GM13976 (cell line): ENCODE results near the gene PAX5.

ENCODE experiments used
- DNase-seq: peaks from one replicate; pipeline ENCODE4 v3.0.0; 2012; ENCODE audit warnings: low spot score
- in situ Hi-C: fragments of 300-500 bp; cut with MboI; formaldehyde crosslinking; loops from one replicate; pipeline ENCODE4 v1.12.0; 2022; ENCODE audit warnings: low sequenced_read_pairs, mixed read lengths, inconsistent platforms; ENCODE audit not compliant: unreplicated experiment
- TF ChIP-seq, protein P1 (sequence below): IDR thresholded peaks from 2 replicates; pipeline ENCODE4 v1.5.1; 2012; ENCODE audit warnings: borderline replicate concordance, mild to moderate bottlenecking; ENCODE audit not compliant: insufficient read depth; ENCODE audit errors: extremely low read depth, missing control alignments, control extremely low read depth

Gene PAX5

DNA sequence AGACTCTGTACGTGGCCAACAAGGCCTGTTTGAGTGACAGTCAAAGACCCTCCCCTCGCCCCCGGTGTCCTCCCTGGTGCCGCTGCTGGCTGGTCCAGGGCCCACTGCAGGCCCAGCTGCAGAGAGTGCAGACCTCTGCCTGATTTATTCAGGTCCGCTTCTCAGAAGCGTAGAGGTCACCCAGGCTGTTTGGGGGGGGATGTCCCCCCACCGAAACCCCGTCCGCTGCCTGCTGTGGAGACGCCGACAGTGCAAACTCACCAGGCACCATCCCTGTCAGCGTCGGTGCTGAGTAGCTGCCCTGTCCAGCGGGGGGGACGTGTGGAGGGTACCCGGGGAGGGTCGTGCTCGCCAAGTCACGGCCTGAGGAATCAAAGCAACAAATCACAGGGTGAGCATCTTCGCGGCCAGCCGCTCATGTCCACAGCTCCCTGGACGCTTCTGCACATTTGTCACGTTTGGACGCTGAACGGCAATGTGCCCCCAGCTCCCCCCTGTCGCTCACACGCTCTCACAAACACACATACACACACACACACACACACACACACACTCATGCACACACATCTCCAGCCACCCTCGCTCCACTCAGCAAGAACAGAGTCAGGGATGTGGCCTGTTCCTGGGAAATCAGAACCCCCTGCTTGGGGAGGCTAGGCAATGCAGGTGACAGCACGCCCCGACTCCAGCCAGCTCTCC lies 152.2 kb downstream of the PAX5 start:
- DNase-seq, result no peak
- TF ChIP-seq, protein P1, sequence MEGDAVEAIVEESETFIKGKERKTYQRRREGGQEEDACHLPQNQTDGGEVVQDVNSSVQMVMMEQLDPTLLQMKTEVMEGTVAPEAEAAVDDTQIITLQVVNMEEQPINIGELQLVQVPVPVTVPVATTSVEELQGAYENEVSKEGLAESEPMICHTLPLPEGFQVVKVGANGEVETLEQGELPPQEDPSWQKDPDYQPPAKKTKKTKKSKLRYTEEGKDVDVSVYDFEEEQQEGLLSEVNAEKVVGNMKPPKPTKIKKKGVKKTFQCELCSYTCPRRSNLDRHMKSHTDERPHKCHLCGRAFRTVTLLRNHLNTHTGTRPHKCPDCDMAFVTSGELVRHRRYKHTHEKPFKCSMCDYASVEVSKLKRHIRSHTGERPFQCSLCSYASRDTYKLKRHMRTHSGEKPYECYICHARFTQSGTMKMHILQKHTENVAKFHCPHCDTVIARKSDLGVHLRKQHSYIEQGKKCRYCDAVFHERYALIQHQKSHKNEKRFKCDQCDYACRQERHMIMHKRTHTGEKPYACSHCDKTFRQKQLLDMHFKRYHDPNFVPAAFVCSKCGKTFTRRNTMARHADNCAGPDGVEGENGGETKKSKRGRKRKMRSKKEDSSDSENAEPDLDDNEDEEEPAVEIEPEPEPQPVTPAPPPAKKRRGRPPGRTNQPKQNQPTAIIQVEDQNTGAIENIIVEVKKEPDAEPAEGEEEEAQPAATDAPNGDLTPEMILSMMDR, result no peak
- in situ Hi-C loops, result no loop called here

DNA sequence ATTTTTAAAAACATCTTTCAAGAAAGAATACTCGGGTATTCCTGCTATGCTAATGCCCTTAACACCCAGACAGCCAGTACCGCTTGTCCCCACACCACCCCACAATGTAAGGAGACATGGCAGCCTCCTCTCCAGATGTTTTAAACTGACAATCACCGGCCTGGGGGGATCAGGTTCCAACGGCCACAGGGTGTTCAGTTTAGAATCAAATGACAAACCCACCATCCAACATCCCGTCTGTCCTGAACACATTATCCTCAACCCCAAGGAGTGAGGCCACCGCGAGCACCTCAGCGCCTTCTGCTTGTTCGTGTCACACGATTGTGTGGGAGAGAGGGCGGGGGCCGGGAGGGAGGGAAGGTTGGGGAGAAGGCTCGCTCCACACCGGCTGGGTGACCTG lies 152.8 kb downstream of the PAX5 start:
- in situ Hi-C loops, result no loop called here
- TF ChIP-seq, protein P1, result no peak

DNA sequence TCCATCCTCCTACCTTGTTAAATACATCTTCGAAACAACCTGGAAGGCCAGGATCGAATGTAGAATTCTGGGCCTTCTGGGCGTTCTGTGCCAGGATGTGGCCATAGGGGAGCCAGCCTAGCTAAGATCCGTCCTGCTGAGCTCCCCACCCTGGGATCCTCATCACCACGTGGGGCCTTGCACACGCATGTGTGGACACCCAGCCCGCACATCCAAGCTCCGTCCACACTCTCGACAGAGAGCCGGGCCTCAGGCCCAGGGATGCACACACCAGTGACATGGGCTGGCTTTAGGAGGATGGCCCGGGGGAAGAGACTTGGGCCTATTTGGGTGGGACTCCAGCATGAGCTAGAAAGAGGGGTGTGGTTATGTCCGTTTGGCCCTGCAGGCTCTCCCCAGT lies 154.0 kb downstream of the PAX5 start:
- no peak for DNase-seq
- TF ChIP-seq, protein P1, result no peak
- in situ Hi-C loops, result no loop called here

More for the DNA sequence above, 152.8 kb downstream of the PAX5 start:
- no peak for DNase-seq

DNA sequence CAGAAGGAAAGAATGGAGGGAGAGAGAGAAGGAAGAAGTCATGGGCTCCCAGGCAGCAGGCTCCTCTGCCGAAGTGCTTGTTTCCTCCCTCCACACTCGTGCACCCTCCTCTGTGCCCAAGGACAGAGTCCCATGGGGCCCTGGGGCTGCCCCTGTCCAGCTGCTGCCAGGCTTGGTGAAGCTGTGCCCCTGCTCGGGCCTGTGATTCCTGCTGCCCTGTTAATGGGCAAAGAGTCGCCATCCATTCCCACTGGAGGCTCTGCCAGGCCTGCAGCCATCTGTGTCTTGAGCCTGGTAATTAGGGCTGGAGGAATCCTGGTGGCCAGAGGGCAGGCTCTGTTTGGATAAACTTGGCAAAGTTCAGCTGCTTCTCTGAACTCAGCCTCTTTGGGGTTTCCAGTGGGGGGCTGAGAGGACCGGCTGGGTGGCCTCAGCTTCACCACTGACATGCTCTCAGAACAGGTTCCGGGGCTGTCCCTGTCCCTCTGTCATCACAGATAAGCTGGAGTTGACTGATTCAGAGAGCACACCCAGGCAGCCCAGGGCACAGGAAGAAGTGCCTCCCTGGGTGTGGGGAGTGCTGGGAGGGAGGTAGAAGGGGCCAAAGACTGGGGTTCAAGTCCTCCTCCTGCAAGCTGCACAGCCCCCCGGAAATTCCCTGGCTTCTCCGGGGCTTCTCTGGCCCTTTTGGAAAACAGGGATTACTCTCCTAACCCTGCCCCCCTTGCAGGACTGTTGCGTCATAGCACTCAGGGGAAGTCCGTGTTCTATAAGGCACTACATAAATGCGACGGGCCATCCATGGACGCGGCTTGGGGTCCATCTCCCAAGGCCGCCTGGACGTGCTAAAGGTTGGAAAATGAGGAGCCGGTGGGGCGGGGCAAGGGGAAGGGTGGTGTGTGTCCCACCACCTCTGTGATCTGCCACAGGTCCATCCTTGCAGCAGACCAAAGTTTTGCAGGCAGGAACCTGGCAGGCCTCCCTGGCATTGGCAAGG lies 154.8 kb downstream of the PAX5 start:
- DNase-seq, result peak; percentile 87
- TF ChIP-seq, protein P1, result no peak
- in situ Hi-C loops, result no loop called here

DNA sequence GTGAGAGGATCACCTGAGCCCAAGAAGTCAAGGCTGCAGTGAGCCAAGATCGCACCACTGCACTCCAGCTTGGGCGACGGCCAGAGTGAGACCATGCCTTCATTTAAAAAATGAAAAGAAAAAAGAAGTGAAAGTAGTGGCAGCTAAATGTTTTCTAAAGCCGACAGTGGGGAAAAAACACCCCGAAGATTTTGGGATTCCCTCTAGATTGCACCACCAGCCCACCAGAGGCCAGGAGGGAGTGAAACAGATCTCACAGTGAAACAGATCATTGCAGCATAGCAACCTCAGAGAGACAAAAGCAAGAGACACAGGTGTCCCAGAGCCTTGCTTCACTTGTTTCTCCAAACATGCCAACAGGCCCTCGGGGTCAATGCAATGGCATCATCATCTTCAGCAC lies 156.8 kb downstream of the PAX5 start:
- TF ChIP-seq, protein P1, result no peak
- DNase-seq, result peak; percentile 69

DNA sequence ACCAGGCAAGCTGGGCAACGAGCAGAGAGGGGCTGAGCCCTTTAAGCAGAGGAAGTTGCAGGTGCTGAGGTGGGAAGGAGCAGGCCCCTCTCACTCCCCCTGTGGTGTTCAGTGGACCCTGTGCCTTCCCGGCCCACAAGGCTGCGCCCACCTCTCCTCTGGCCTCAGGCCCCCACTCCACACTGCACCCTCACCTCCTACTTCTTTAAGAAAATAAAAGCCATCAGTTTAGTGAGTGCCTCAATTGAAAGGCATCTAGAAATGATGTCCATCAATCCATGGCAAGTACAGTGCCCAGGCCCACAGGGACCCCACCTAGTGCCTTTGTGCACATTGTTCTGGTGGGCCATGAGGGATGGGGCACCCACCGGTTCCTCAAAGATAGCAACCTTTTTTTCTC lies 158.0 kb downstream of the PAX5 start:
- DNase-seq, result no peak
- TF ChIP-seq, protein P1, result no peak
- in situ Hi-C loops, result no loop called here

More for the DNA sequence above, 156.8 kb downstream of the PAX5 start:
- in situ Hi-C loops, result no loop called here
